Measurements from ENCODE around the gene COMT. TPM values are rescaled to one million over a fixed set of nuclear protein-coding genes. Genes with fewer than 3 reads are reported as not detected.

Gene COMT
- total and polyA plus RNA-seq, 9 of the 15 experiments (the other 6 are each of a cell fraction or from before 2014, with no cell fraction given): 12.5 to 351 (median 155) TPM

- TF ChIP-seq GTF2E2 (tag; IDR thresholded peaks at IDR 0.05) (no peak), FOXA1 (IDR thresholded peaks at IDR 0.05; ENCODE audit: borderline replicate concordance) (no peak), ZNF24 (IDR thresholded peaks at IDR 0.05) (no peak), DPF2 (IDR thresholded peaks at IDR 0.05) (no peak), NR2C1 (IDR thresholded peaks at IDR 0.05) (no peak), NR2C1 (tag; IDR thresholded peaks at IDR 0.05) (no peak), NR2C2 (CRISPR knock-in tag; IDR thresholded peaks at IDR 0.05) (no peak), NR2C2 (tag; IDR thresholded peaks at IDR 0.05) (no peak), CHD2 (IDR thresholded peaks at IDR 0.05; ENCODE audit: low read depth, low read length) (no peak), HMG20A (CRISPR knock-in tag; conservative IDR thresholded peaks at IDR 0.05) (peak; percentile 38), SAFB (IDR thresholded peaks at IDR 0.05; ENCODE audit: borderline replicate concordance, low read depth, low read length) (no peak), ZFP1 (CRISPR knock-in tag; IDR thresholded peaks at IDR 0.05) (no peak), SMAD4 (CRISPR knock-in tag; conservative IDR thresholded peaks at IDR 0.05) (no peak), SREBF2 (CRISPR knock-in tag; IDR thresholded peaks at IDR 0.05) (no peak), MTA2 (IDR thresholded peaks at IDR 0.05; ENCODE audit: low read depth) (no peak), ELF1 (tag; IDR thresholded peaks at IDR 0.05) (no peak), PREB (CRISPR knock-in tag; IDR thresholded peaks at IDR 0.05) (no peak), FOXK2 (conservative IDR thresholded peaks at IDR 0.05 in 1 of 2, IDR thresholded peaks at IDR 0.05 in 1 of 2; ENCODE audit: low read depth in 2 of 2) (no peak), PTTG1 (tag; IDR thresholded peaks at IDR 0.05; ENCODE audit: low read depth) (no peak), FOXJ3 (CRISPR knock-in tag; IDR thresholded peaks at IDR 0.05) (no peak), ZNF41 (CRISPR knock-in tag; conservative IDR thresholded peaks at IDR 0.05) (no peak), JUN (IDR thresholded peaks at IDR 0.05; ENCODE audit: borderline replicate concordance, low read depth, low read length) (no peak), JUN (CRISPR knock-in tag; IDR thresholded peaks at IDR 0.05; ENCODE audit: borderline replicate concordance) (no peak), ZNF277 (CRISPR knock-in tag; IDR thresholded peaks at IDR 0.05; ENCODE audit: borderline replicate concordance) (0 out of 2 replicates have a peak, but pooled peaks have one; percentile 8), ZNF778 (CRISPR knock-in tag; IDR thresholded peaks at IDR 0.05) (peak; percentile 78; the same call in 1 of the 2 replicates), BMI1 (IDR thresholded peaks at IDR 0.05; ENCODE audit: low read length) (no peak)
Observed at GRCh38 chr22:19948057-19948760, 6.6 kb downstream of the COMT start (continued).
